Liver (tissue), 9 donors: ENCODE results near the gene ECM2. TPM values are rescaled to one million over a fixed set of nuclear protein-coding genes. Genes with fewer than 3 reads are reported as not detected.

Experiments
- DNase-seq: peaks from one replicate; pipeline ENCODE4 v3.0.0-alpha.2; 2017; ENCODE audit warnings: low spot score
- H3K27ac ChIP-seq, 2 donors: one replicate each; pipeline ENCODE4 v1.7.0; 2013; ENCODE audit warnings: inconsistent platforms in 2 of 2, low read length in 2 of 2, control low read depth in 1 of 2, low read depth in 1 of 2, mild to moderate bottlenecking in 1 of 2
- H3K27me3 ChIP-seq, 4 donors: one replicate each; pipeline versions ENCODE4 v1.6.1 to v1.7.0; 2013; ENCODE audit warnings: low read length in 3 of 4, inconsistent platforms in 1 of 4, mild to moderate bottlenecking in 1 of 4, moderate library complexity in 1 of 4; ENCODE audit not compliant: control insufficient read depth in 4 of 4, insufficient read depth in 4 of 4
- H3K36me3 ChIP-seq, 4 donors: one replicate each; pipeline versions ENCODE4 v1.6.1 to v1.7.0; 2013; ENCODE audit warnings: low read length in 3 of 4, mild to moderate bottlenecking in 3 of 4, low read depth in 1 of 4, moderate library complexity in 1 of 4; ENCODE audit not compliant: control insufficient read depth in 4 of 4, insufficient read depth in 3 of 4
- H3K4me1 ChIP-seq, 4 donors: one replicate each; pipeline versions ENCODE4 v1.6.1 to v1.7.0; 2013; ENCODE audit warnings: low read length in 3 of 4, mild to moderate bottlenecking in 3 of 4, moderate library complexity in 1 of 4; ENCODE audit not compliant: control insufficient read depth in 4 of 4, insufficient read depth in 4 of 4
- H3K4me3 ChIP-seq, 3 donors: one replicate each; pipeline versions ENCODE4 v1.6.1 to v1.7.0; 2013; ENCODE audit warnings: low read length in 3 of 3, control low read depth in 1 of 3, low read depth in 1 of 3, mild to moderate bottlenecking in 1 of 3
- H3K9ac ChIP-seq, 2 donors: one replicate each; pipeline ENCODE4 v1.7.0; 2013; ENCODE audit warnings: low read length in 2 of 2, mild to moderate bottlenecking in 2 of 2, moderate library complexity in 2 of 2, control low read depth in 1 of 2, low read depth in 1 of 2
- H3K9me3 ChIP-seq, 4 donors: one replicate each; pipeline versions ENCODE4 v1.6.1 to v1.7.0; 2013; ENCODE audit warnings: low read length in 3 of 4; ENCODE audit not compliant: control insufficient read depth in 4 of 4
- EGR1 ChIP-seq, 2 donors: IDR thresholded peaks; 2 replicates each; pipeline ENCODE4 v1.6.1; 2016 to 2018; ENCODE audit warnings: antibody characterized with exemption in 2 of 2, low read depth in 2 of 2
- FOXA1 ChIP-seq: IDR thresholded peaks from 2 replicates; pipeline ENCODE4 v1.6.1; 2016; ENCODE audit warnings: antibody characterized with exemption
- FOXA2 ChIP-seq: IDR thresholded peaks from 2 replicates; pipeline ENCODE4 v1.6.1; 2016; ENCODE audit warnings: antibody characterized with exemption
- GABPA ChIP-seq, 2 donors: IDR thresholded peaks in 1 of 2; conservative IDR thresholded peaks in 1 of 2; 2 replicates each; pipeline ENCODE4 v1.6.1; 2016; ENCODE audit warnings: antibody characterized with exemption in 2 of 2, mild to moderate bottlenecking in 1 of 2, moderate library complexity in 1 of 2
- HNF4A ChIP-seq, 2 donors: conservative IDR thresholded peaks; 2 replicates each; pipeline ENCODE4 v1.6.1; 2016; ENCODE audit warnings: antibody characterized with exemption in 2 of 2, mild to moderate bottlenecking in 2 of 2
- HNF4G ChIP-seq: IDR thresholded peaks from 2 replicates; pipeline ENCODE4 v1.6.1; 2016; ENCODE audit warnings: antibody characterized with exemption
- JUND ChIP-seq, 2 donors: IDR thresholded peaks; 2 replicates each; pipeline ENCODE4 v1.6.1; 2016; ENCODE audit warnings: antibody characterized with exemption in 2 of 2
- NR2F2 ChIP-seq: IDR thresholded peaks from 2 replicates; pipeline ENCODE4 v1.6.1; 2016; ENCODE audit warnings: antibody characterized with exemption
- RAD21 ChIP-seq, 2 donors: IDR thresholded peaks; 2 replicates each; pipeline ENCODE4 v1.6.1; 2016; ENCODE audit warnings: antibody characterized with exemption in 2 of 2, mild to moderate bottlenecking in 2 of 2
- SP1 ChIP-seq: IDR thresholded peaks from 2 replicates; pipeline ENCODE4 v1.6.1; 2018; ENCODE audit warnings: antibody characterized with exemption, mild to moderate bottlenecking
- TAF1 ChIP-seq: conservative IDR thresholded peaks from 2 replicates; pipeline ENCODE4 v1.6.1; 2016; ENCODE audit warnings: antibody characterized with exemption, mild to moderate bottlenecking
- YY1 ChIP-seq: IDR thresholded peaks from 2 replicates; pipeline ENCODE4 v1.6.1; 2016; ENCODE audit warnings: antibody characterized with exemption, mild to moderate bottlenecking
- WGBS: extraction: QIAGEN DNeasy Blood & Tissue Kit; methylation state at CpG from one replicate; pipeline ENCODE4 v1.1.7; 2013; 5-methylcytosine and 5-hydroxymethylcytosine counted together
- polyA plus RNA-seq, 2 donors: library from polyadenylated mRNA; stranded (reverse) in 1 of 2; unstranded in 1 of 2; fragments of 200-250 nt in 1 of 2; fragments of >200 nt in 1 of 2; fragmentation: Nextera tagmentation in 1 of 2; extraction: Ambion mirVana in 1 of 2; gene quantifications; one replicate each; pipeline versions ENCODE4 v1.2.1 to v1.2.3, GENCODE V29; 2013 to 2015
- total RNA-seq, 2 donors: library from RNA; depleted of rRNA; stranded (reverse); fragments of >200 nt; gene quantifications; one replicate each; pipeline ENCODE4 v1.2.3, GENCODE V29; 2014
- TF ChIP-seq, protein P1 (sequence below): IDR thresholded peaks from 2 replicates; pipeline ENCODE4 v1.6.1; 2016; ENCODE audit warnings: antibody characterized with exemption
- TF ChIP-seq, protein P2 (sequence below): IDR thresholded peaks from 2 replicates; pipeline ENCODE4 v1.6.1; 2016; ENCODE audit warnings: antibody characterized with exemption
- TF ChIP-seq, protein P3 (sequence below): IDR thresholded peaks from 2 replicates; pipeline ENCODE4 v1.6.1; 2016; ENCODE audit warnings: antibody characterized with exemption
- TF ChIP-seq, protein P4 (sequence below): fragments of 150-350 bp; IDR thresholded peaks from 2 replicates; pipeline ENCODE4 v1.5.1; 2017; ENCODE audit warnings: improper control_type of control experiment, low read depth, low read length; ENCODE audit not compliant: missing input control
- donor health status: healthy.
- donor health status: healthy.
- donor health status: healthy.
- donor health status: healthy.
- donor health status: healthy.

Gene ECM2
- total and polyA plus RNA-seq, 4 donors: 11.6 to 42.0 (median 15.3) TPM

DNA sequence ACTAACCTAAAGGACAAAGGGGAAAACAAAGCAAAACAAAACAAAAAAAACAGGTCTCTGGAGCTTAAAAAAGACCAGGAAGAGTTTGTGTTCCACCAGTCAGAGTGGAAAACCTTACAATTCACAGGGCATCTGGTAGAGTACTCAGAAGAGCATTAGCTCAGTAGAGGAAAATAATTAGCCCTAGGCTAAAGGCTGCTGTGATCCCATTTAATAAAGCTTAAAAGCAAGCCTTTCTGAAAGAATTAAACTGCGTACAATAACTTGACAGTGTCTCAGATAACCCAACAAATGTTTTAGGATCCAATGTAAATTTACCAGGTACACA, 7.3 kb downstream of the ECM2 start (continued):
- TF ChIP-seq, protein P1, sequence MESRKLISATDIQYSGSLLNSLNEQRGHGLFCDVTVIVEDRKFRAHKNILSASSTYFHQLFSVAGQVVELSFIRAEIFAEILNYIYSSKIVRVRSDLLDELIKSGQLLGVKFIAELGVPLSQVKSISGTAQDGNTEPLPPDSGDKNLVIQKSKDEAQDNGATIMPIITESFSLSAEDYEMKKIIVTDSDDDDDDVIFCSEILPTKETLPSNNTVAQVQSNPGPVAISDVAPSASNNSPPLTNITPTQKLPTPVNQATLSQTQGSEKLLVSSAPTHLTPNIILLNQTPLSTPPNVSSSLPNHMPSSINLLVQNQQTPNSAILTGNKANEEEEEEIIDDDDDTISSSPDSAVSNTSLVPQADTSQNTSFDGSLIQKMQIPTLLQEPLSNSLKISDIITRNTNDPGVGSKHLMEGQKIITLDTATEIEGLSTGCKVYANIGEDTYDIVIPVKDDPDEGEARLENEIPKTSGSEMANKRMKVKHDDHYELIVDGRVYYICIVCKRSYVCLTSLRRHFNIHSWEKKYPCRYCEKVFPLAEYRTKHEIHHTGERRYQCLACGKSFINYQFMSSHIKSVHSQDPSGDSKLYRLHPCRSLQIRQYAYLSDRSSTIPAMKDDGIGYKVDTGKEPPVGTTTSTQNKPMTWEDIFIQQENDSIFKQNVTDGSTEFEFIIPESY: no peak
- TF ChIP-seq NR2F2 (no peak), EGR1 (IDR thresholded peaks at IDR 0.05; ENCODE audit: low read depth in 2 of 2) (no peak), YY1 (no peak)
- TF ChIP-seq, protein P2, sequence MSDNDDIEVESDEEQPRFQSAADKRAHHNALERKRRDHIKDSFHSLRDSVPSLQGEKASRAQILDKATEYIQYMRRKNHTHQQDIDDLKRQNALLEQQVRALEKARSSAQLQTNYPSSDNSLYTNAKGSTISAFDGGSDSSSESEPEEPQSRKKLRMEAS: no peak
- TF ChIP-seq, protein P3, sequence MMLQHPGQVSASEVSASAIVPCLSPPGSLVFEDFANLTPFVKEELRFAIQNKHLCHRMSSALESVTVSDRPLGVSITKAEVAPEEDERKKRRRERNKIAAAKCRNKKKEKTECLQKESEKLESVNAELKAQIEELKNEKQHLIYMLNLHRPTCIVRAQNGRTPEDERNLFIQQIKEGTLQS: no peak

DNA sequence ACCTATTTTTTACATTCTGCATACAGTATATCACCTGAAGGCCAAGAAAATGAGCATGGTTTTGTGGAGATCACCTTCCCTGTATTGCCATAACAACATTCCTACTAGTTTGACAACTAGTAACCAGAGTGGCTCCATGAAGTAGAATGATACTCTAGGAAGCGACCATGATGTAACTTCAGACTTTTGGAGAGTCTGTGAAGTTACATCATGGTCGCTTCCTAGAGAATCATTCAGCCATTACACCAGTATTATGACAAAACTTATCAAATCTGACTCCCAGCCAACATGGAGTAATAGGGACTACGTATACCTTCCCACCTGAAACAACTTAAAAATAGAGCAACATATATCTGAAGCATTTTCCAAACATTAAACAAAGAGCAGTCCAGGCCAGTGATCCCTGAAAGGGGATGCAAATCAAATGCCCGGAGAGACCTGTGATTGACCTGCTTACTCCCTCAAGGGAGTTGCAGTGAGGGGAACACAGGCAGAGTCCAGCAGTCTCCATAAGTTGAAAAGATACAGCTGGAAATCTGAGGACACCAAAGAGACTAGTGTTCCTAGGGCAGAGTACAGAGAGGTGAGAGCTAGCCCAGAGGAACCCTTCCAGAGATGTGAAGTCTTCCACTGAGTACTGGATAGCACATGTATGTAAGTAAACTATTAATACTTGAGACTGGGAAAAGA, 7.8 kb downstream of the ECM2 start:
- WGBS: 94% methylated on average over 4 of the region's 4 CpGs
- TF ChIP-seq YY1: no peak
- no peak for TF ChIP-seq HNF4G
- TF ChIP-seq TAF1: no peak
- no peak for TF ChIP-seq FOXA2
- TF ChIP-seq HNF4A (conservative IDR thresholded peaks at IDR 0.05): peak in 1 of 2 donors; percentile 31
- TF ChIP-seq, protein P3: no peak

DNA sequence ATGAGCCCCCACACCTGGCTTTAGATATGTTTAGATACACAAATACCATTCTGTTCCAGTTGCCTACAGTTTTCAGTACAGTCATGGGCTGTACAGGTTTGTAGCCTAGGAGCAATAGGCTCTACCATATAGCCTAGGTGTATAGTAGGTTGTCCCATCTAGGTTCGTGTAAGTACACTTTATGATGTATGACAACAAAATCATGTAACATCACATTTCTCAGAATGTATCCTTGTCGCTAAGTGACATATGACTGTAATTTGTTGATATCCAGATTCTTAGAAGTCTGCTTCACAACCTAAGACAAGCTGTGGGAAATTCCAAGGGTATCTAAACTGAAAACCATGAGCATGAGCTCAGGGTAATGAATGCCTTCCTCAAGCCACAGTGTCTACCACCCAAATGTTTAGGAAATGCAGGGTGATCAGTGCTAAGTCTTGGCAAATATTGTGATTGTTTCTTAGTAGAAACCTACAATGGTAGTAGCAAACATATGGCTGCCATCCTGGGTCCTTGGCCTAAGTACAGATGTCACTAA, 8.4 kb downstream of the ECM2 start:
- H3K27me3 ChIP-seq: no peaks in the 10 kb centered on the region
- no peak overlapping the region for H3K4me3 ChIP-seq
- TF ChIP-seq, protein P4, sequence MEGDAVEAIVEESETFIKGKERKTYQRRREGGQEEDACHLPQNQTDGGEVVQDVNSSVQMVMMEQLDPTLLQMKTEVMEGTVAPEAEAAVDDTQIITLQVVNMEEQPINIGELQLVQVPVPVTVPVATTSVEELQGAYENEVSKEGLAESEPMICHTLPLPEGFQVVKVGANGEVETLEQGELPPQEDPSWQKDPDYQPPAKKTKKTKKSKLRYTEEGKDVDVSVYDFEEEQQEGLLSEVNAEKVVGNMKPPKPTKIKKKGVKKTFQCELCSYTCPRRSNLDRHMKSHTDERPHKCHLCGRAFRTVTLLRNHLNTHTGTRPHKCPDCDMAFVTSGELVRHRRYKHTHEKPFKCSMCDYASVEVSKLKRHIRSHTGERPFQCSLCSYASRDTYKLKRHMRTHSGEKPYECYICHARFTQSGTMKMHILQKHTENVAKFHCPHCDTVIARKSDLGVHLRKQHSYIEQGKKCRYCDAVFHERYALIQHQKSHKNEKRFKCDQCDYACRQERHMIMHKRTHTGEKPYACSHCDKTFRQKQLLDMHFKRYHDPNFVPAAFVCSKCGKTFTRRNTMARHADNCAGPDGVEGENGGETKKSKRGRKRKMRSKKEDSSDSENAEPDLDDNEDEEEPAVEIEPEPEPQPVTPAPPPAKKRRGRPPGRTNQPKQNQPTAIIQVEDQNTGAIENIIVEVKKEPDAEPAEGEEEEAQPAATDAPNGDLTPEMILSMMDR: no peak
- TF ChIP-seq GABPA (IDR thresholded peaks at IDR 0.05 in 1 of 2, conservative IDR thresholded peaks at IDR 0.05 in 1 of 2): no peak
- no peak for TF ChIP-seq HNF4G
- TF ChIP-seq YY1: no peak
- no peak for TF ChIP-seq HNF4A (conservative IDR thresholded peaks at IDR 0.05)
- no peak for TF ChIP-seq EGR1 (IDR thresholded peaks at IDR 0.05; ENCODE audit: low read depth in 2 of 2)
- TF ChIP-seq FOXA1: no peak
- no peak for TF ChIP-seq SP1
- TF ChIP-seq, protein P3: no peak
- no peak for TF ChIP-seq JUND (IDR thresholded peaks at IDR 0.05)
- TF ChIP-seq, protein P2: no peak
- TF ChIP-seq RAD21 (IDR thresholded peaks at IDR 0.05): no peak
- no peaks in the 10 kb centered on the region for H3K36me3 ChIP-seq
- no peaks in the 10 kb centered on the region for H3K9me3 ChIP-seq
- H3K4me1 ChIP-seq: no peaks in the 10 kb centered on the region
- DNase-seq: no peak
- no peak overlapping the region for H3K9ac ChIP-seq
- H3K27ac ChIP-seq: no peak overlapping the region
- 92% methylated on average over 2 of the region's 2 CpGs for WGBS

More for the DNA sequence above, 7.8 kb downstream of the ECM2 start:
- no peak for DNase-seq
- Histone ChIP-seq H3K27me3 (no peaks in the 10 kb centered on the region), H3K9me3 (no peaks in the 10 kb centered on the region), H3K9ac (no peak overlapping the region), H3K27ac (no peak overlapping the region), H3K36me3 (no peaks in the 10 kb centered on the region), H3K4me3 (no peak overlapping the region), H3K4me1 (no peaks in the 10 kb centered on the region)
